ENCODE results near the gene HMG20B.

GRCh38 chr19:3604227-3604986, 31.7 kb downstream of the HMG20B start:
- TF ChIP-seq CTCF (IDR thresholded peaks at IDR 0.05) (no peak), EZH2 (IDR thresholded peaks at IDR 0.05) (no peak), EZH2phosphoT487 (IDR thresholded peaks at IDR 0.05) (no peak)
